Measurements from ENCODE around the gene LRRC3. TPM values are rescaled to one million over a fixed set of nuclear protein-coding genes. Genes with fewer than 3 reads are reported as not detected.

LRRC3 gene
- polyA plus RNA-seq, 1 donor (not counting 4 experiments of a cell fraction or from before 2014, with no cell fraction given), result 1.4 TPM

- Histone ChIP-seq H3K9me3 (ENCODE audit: control insufficient read depth, low read depth, low read length) (no peaks in the 10 kb centered on the region), H4K20me1 (ENCODE audit: control insufficient read depth, extremely low read depth, insufficient read depth, low read length) (no peaks in the 10 kb centered on the region), H2AFZ (ENCODE audit: control insufficient read depth, low read length) (no peak overlapping the region), H3K9ac (ENCODE audit: control insufficient read depth, extremely low read depth, insufficient read depth, low read length) (no peak overlapping the region), H3K4me2 (ENCODE audit: control insufficient read depth, extremely low read depth, insufficient read depth, low read depth, low read length) (no peak overlapping the region), H3K36me3 (ENCODE audit: control insufficient read depth in 2 of 2, extremely low read depth in 1 of 2, insufficient read depth in 2 of 2, low read length in 2 of 2) (no peaks in the 10 kb centered on the region), H3K4me1 (ENCODE audit: control insufficient read depth, extremely low read depth, insufficient read depth, low read length) (no peaks in the 10 kb centered on the region), H3K27me3 (ENCODE audit: control insufficient read depth, extremely low read depth, insufficient read depth, low read length) (peaks cover 16% of the 10 kb centered on the region), H3K9me1 (ENCODE audit: control insufficient read depth, extremely low read depth, insufficient read depth, low read length) (no peaks in the 10 kb centered on the region), H3K79me2 (ENCODE audit: control insufficient read depth, insufficient read depth, low read length) (no peaks in the 10 kb centered on the region), H3K27ac (ENCODE audit: control insufficient read depth, insufficient read depth, low read length) (no peak overlapping the region), H3K4me3 (ENCODE audit: control insufficient read depth in 2 of 3, extremely low read depth in 1 of 3, insufficient read depth in 2 of 3, low read depth in 1 of 3, low read length in 3 of 3) (no peak overlapping the region)
- dilution Hi-C loops (cut with MboI; ENCODE audit: extremely low pct_ligation_motif_present, low sequenced_read_pairs), result no loop called here
- FAIRE-seq (no peak), DNase-seq (ENCODE audit: low read depth, low spot score) (no peak)
- TF ChIP-seq CTCF (optimal IDR thresholded peaks at IDR 0.05 in 1 of 3, IDR thresholded peaks at IDR 0.05 in 1 of 3, conservative IDR thresholded peaks at IDR 0.05 in 1 of 3; ENCODE audit: extremely low read depth in 1 of 3, insufficient read depth in 2 of 3, low read length in 3 of 3) (no peak), EZH2 (IDR thresholded peaks at IDR 0.05; ENCODE audit: low read length) (no peak)
Observed at GRCh38 chr21:44434936-44435635, 20.2 kb upstream of the LRRC3 start.

GRCh38 chr21:44436111-44436611 lies 19.1 kb upstream of the LRRC3 start:
- peaks cover 16% of the 10 kb centered on the region for H3K27me3 ChIP-seq (ENCODE audit: control insufficient read depth, extremely low read depth, insufficient read depth, low read length)
- H4K20me1 ChIP-seq (ENCODE audit: control insufficient read depth, extremely low read depth, insufficient read depth, low read length), result no peaks in the 10 kb centered on the region
- dilution Hi-C loops (cut with MboI; ENCODE audit: extremely low pct_ligation_motif_present, low sequenced_read_pairs), result no loop called here
- H3K9me3 ChIP-seq (ENCODE audit: control insufficient read depth, low read depth, low read length), result no peaks in the 10 kb centered on the region
- no peak for DNase-seq (ENCODE audit: low read depth, low spot score)
- H3K4me3 ChIP-seq (ENCODE audit: control insufficient read depth in 2 of 3, extremely low read depth in 1 of 3, insufficient read depth in 2 of 3, low read depth in 1 of 3, low read length in 3 of 3), result no peak overlapping the region
- no peak for TF ChIP-seq CTCF (optimal IDR thresholded peaks at IDR 0.05 in 1 of 3, IDR thresholded peaks at IDR 0.05 in 1 of 3, conservative IDR thresholded peaks at IDR 0.05 in 1 of 3; ENCODE audit: extremely low read depth in 1 of 3, insufficient read depth in 2 of 3, low read length in 3 of 3)
- TF ChIP-seq EZH2 (IDR thresholded peaks at IDR 0.05; ENCODE audit: low read length), result no peak
- H3K4me2 ChIP-seq (ENCODE audit: control insufficient read depth, extremely low read depth, insufficient read depth, low read depth, low read length), result no peak overlapping the region
- no peak overlapping the region for H3K27ac ChIP-seq (ENCODE audit: control insufficient read depth, insufficient read depth, low read length)
- no peak overlapping the region for H3K9ac ChIP-seq (ENCODE audit: control insufficient read depth, extremely low read depth, insufficient read depth, low read length)
- H3K79me2 ChIP-seq (ENCODE audit: control insufficient read depth, insufficient read depth, low read length), result no peaks in the 10 kb centered on the region
- FAIRE-seq, result no peak
- no peak overlapping the region for H2AFZ ChIP-seq (ENCODE audit: control insufficient read depth, low read length)
- H3K4me1 ChIP-seq (ENCODE audit: control insufficient read depth, extremely low read depth, insufficient read depth, low read length), result no peaks in the 10 kb centered on the region
- no peaks in the 10 kb centered on the region for H3K36me3 ChIP-seq (ENCODE audit: control insufficient read depth in 2 of 2, extremely low read depth in 1 of 2, insufficient read depth in 2 of 2, low read length in 2 of 2)
- no peaks in the 10 kb centered on the region for H3K9me1 ChIP-seq (ENCODE audit: control insufficient read depth, extremely low read depth, insufficient read depth, low read length)
